HG03521 (cell line): ENCODE results near the gene LILRA2.
"Not testable (repeated sequence)": the region's sequence is repeated elsewhere in the genome, so short reads cannot be mapped to it uniquely, and the experiment has no call there.

Source experiments
- ATAC-seq: cut with Tn5 transposase; IDR thresholded peaks from one replicate; pipeline ENCODE4 v1.9.1; 2021; ENCODE audit warnings: mild to moderate bottlenecking, moderate library complexity; ENCODE audit not compliant: unreplicated experiment

LILRA2 gene

DNA sequence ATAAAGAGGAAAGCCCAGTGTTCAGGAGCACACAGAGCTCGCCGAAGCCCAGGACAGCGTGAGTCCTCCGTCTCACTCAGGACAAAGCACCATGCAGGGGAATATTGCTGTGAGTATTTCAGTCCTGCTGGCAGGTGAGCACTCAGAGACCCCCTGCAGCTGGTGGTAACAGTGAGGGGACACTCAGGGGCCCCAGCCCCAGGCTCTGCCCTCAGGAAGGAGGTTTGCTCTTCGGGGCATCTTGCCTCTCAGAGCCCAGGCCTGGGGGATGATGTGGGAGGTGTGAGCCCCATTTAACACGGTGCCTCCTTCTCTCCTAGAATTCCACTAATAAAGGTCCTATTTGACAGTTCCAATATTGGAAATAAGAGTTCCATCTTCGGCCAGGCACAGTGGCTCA lies 34.6 kb downstream of the LILRA2 start:
- no peak for ATAC-seq

DNA sequence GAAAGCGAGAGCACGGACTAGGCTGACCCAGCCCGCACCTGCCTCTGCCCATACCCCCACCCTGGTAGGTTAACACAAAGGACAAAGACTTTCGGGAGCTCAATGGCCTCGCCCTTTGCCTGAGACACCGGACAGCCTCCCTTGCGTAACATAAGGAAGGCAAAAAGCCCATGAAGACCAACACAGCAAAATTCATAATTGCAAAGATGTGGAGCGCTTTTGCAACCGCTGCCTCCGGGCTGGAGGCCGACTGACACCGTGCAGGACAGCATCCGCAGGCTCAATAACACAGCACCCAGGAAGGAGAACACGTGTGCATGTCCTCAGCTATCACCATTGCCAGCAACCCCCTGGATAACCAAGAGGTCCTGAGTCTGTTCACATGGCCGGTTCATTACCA lies 35.2 kb downstream of the LILRA2 start:
- no peak for ATAC-seq

DNA sequence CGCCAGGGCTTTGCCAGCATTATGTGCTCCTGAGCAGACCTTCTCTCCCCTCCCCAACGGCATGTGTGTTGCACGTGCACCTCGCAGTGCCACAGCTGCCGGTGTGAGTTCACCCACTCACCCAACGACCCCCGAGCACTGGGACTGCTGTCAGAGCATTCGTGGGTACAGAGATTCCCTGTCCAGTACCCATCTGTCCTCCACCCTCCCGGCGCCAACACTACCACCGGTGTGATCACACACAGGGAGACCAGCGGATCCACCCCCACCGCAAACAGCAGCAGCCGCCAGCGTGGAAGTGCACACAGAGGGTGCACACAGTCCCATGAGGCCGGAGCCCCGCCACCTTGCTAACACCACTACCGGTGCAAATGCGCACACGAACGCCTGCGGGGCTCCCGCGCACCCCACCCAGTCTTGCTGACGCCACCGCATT lies 35.8 kb downstream of the LILRA2 start:
- ATAC-seq = no peak

GRCh38 chr19:54612428-54612827 lies 38.8 kb downstream of the LILRA2 start:
- ATAC-seq = no peak

GRCh38 chr19:54614726-54615125 lies 41.1 kb downstream of the LILRA2 start:
- no peak for ATAC-seq

DNA sequence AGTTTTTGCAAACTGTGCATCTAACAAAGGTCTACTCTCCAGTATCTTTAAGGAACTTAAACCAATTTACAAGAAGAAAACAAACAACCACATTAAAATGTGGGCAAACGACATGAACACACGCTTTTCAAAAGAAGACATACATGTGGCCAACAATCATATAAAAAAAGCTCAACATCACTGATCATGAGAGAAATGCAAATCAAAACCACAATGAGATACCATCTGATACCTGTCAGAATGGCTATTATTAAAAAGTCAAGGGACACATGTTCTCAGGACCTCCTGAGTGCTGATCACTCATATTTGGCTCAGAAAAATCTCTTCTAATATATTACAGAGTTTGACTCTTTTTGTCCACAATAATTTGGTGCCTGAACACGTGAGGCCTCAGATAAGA lies 42.5 kb downstream of the LILRA2 start:
- ATAC-seq = no peak

DNA sequence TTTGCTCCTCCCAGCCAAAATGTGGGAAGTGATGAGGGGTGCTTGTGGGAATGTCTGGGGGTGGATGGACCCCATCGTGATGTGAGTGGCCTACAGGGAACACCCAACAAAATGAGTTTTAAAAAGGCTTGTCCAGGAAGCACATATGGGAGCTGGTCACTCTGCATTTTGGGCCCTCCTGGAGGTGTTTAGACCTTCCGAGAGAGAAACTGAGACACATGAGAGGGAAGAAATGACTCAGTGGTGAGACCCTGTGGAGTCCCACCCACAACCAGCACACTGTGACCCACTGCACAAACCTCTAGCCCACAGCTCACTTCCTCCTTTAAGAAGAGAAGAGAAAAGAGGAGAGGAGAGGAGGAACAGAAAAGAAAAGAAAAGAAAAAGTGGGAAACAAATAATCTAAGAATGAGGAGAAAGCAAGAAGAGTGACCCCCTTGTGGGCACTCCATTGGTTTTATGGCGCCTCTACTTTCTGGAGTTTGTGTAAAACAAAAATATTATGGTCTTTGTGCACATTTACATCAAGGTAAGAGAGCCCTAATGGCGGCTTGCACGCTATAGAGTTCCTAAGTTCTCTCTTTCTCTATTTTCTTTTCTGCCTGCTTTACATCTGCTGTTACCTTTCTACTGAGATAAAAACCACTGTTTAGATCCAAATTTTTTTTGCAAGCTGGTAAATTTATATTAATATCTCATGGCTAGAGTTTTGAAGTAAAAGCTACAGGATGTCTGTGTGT lies 43.4 kb downstream of the LILRA2 start:
- peak; percentile 69 for ATAC-seq

DNA sequence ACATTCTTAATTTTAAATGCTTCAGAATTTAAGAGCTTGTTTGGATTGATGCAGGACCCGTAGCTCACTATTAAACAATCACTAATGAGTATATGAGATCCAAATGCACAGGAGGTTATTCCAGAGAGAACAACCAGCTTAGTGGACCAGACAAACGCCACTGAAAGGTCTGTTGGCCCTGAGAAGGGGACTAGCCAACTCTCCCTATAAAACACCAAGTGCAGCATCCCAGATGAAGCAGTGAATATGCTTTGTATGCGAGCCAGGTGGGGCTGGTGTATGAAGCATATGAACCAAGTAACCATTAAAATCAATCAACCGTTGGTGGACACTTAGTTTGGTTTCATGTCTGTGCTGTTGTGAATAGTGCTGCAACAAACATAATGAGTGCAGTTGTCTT lies 46.9 kb downstream of the LILRA2 start:
- no peak for ATAC-seq

DNA sequence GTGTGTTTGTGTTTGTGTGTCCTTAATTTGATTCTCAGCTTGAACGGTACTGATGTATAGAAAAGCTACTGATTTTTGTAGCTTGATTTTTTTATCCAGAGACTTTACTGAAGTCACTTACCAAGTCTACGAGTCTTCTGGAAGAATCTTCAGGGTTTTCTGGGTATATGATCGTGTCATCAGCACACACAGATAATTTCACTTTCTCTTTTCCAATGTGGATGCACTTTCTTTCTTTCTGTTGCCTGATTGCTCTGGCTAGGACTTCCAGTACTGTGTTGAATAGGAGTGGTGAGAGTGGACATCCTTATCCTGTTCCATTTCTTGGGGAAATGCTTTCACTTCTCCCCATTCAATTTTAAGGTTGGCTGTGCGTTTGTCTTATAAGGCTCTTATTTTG lies 48.8 kb downstream of the LILRA2 start:
- ATAC-seq = no peak

DNA sequence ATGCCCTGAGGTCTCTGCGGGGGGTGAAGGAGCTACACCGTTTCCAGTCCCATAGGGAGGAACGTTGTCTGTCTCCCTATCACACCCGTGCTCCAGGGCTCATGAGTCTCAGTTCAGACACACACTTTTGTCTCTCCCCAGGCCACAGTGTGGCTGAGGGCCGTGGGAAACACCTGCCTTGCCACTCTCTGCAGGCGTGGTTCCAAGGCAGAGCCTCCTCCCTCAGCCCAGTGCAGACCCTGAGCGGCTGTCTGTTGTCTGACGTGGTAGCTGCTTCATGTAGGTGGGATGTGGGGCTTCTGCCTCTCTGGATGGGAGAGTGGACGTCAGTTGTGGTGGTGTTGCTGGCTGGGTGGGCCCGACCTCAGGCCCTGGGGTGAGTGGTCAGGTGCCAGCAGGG lies 50.6 kb downstream of the LILRA2 start:
- not testable (repeated sequence) for ATAC-seq

DNA sequence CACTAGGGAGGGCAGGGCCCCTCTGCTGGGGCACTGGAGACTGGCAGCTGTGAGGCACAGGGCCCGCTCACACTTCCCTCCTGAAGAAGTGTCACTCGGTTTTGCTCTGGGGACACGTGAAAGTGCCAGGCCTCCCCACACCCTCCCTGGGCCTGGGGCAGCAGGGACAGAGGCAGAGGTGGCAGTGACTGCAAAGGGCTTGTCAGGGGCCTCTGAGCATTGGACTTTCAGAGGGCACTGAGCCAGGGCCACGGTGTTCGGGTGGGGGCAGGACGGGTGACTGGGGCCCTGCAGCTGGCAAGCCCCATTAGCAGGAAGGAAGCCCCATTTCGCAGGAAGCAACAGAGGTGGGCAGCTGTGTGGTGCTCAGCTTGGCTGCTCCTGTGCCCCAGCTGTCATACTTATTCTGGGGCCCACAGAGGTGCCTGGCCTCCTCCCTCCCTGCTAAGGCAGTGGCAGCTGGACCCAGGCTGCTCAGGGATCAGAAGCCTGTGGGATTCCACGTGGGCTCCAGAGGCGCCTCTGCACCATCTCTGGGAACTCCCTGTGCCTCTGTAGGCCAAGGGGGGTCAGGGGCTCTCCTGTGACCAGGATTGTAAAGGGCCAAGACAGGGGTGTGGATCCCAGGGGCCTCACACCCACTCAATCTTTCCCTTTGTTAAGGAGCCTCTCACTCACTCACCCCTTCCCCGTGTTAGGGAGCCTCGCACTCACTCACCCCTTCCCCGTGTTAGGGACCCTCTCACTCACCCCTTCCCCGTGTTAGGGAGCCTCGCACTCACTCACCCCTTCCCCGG lies 51.5 kb downstream of the LILRA2 start:
- ATAC-seq = not testable (repeated sequence)

DNA sequence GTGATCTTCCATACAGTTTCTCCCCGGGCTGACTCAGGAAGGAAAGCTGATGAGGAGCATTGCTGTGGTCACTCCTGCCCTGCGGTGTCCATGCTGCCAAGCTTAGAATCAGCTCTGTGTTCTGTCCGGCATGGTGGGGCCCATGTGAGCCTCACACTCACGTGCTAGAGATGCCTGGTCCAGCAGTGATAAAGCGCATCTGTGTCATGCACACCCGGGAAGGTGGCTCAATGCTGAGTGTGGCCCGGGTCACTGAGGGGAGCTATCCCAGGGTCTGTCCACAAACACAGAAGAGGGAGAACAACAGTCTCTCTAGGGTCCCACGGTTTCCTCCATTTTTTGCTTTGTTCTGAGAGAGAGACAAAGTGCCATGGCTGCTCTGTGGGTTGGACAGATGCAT lies 53.2 kb downstream of the LILRA2 start:
- no peak for ATAC-seq

DNA sequence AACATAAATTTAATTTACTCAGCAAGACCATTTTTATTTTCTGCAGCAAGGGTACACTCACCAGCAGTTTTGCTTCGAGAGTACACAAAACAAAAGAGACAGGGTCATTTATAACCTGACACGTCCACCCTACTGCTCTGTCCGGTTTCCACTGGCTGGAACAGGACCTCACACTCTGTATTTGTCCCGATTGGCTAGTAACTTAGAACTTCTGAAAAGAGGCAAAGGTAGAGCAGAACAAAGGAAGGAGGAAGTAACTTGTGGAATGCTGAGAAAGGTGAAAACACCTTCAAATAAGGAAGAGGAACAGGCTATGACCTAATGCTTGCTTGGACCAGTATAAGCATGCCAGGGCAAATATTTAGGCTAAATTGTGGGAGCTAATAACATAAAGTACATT lies 54.3 kb downstream of the LILRA2 start:
- not testable (repeated sequence) for ATAC-seq

DNA sequence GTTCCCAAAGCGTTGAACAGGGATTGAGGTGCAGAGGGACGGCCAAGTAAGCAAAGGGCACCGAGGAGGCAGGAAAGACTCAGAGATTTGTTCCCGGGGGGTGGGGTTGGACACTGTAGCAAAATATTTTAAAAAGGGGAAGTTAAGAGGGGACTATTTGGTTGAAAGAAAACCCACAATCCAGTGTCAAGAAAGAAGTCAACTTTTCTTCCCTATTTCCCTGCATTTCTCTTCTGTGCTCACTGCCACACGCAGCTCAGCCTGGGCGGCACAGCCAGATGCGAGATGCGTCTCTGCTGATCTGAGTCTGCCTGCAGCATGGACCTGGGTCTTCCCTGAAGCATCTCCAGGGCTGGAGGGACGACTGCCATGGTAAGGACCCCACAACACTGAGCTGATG lies 56.7 kb downstream of the LILRA2 start, which contains the start of gene LILRB1:
LILRB1 (plus strand) TSS at position 223 of the 400 bp plus-strand sequence. CDS start 590 bp downstream, outside the sequence.
- not testable (repeated sequence) for ATAC-seq

DNA sequence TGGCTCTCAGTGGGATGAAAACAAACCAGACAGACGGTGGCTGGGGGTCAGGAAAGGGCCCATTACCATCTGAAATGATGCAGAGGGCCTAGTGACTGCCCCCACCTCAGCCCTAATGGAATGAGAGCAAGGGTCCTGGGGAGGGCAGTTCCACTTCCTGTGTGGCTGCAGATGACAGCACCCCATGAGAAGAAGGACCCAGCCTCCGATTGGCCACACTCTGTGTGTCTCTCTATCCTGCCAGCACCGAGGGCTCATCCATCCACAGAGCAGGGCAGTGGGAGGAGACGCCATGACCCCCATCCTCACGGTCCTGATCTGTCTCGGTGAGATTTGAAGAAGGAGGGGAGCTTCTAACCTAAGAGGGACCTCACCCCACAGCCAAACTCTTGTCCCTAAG lies 57.2 kb downstream of the LILRA2 start:
- ATAC-seq = no peak

GRCh38 chr19:54631489-54632337 lies 58.1 kb downstream of the LILRA2 start:
- ATAC-seq = not testable (repeated sequence)

GRCh38 chr19:54632517-54632916 lies 58.9 kb downstream of the LILRA2 start:
- ATAC-seq = not testable (repeated sequence)

DNA sequence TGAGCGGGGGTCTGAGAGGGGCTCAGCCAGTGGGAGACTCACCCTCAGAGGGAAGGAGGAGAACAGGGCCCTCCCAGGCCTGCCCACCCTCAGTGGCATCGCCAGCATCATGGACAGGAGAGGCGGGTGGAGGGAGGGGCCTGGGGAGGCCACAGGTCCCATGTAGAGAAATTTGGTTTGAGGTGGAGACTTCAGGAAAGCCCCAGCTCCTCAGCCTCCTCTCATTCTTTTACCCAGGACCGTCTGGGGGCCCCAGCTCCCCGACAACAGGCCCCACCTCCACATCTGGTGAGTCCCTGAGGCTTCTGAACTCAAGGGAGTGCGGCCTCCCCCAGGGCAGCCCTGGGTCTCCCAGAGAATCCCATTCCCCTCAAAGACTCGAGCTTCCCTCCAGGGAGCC lies 59.8 kb downstream of the LILRA2 start:
- no peak for ATAC-seq

GRCh38 chr19:54636081-54636480 lies 62.5 kb downstream of the LILRA2 start:
- ATAC-seq = not testable (repeated sequence)

- ATAC-seq = no peak
These were observed 65.1 kb downstream of the LILRA2 start for GRCh38 chr19:54638683-54639082.
